Activated naive CD4-positive, alpha-beta T cell treated with anti-CD3 and anti-CD28 coated beads, Interleukin-2, amount 50 U/mL, for 16 hours (primary cell): Measurements from ENCODE around the gene PLCB2.

Source experiments
- DNase-seq: peaks from one replicate; pipeline ENCODE4 v3.0.0-alpha.2; 2020

Gene PLCB2

DNA sequence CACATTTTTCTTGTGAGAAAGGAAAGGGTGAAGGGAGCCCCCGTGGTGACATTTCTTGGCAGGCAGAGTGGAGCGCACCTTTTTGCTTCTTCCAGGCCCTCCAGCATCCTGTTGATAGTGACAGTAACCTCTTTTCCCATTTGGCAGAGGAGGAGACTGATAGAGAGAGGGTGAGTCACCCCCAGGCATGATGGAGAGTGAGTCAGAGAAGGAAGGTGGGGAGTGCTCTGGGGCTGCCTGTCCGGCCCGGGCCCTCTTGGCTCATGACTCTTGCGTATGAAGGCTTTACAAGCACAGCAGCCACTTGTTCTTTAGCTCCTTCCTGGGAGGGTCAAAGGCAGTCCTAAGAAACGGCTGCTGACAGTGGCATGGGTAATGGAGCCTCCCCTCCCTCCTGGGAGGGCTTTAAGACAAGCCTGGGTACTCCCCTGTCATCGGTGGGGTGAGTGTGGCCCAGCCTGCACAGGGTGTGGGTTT lies 40.9 kb downstream of the PLCB2 start:
- DNase-seq: no peak

DNA sequence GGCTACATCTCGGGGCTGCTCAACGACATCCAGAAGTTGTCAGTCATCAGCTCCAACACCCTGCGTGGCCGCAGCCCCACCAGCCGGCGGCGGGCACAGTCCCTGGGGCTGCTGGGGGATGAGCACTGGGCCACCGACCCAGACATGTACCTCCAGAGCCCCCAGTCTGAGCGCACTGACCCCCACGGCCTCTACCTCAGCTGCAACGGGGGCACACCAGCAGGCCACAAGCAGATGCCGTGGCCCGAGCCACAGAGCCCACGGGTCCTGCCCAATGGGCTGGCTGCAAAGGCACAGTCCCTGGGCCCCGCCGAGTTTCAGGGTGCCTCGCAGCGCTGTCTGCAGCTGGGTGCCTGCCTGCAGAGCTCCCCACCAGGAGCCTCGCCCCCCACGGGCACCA lies 41.9 kb downstream of the PLCB2 start:
- no peak for DNase-seq

DNA sequence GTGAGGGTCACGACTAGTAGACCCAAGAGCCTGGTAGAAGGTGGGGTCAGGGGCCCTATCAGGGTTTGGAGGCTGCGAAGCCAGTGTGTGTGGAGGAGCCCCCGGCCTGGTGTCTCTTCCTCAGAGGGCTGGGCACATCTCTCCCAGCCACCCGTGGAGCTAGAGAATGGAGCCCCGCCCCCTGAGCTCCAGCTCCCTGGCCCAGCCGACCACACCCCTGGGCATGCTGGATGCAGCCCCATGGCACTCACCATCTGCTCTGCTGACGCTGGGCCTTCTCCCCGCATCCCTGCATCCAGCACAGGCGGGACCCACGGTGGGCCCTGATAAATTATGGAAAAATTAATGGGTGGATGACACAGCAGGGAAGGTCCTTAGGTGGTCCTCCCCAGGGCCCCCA lies 42.4 kb downstream of the PLCB2 start:
- DNase-seq: no peak

DNA sequence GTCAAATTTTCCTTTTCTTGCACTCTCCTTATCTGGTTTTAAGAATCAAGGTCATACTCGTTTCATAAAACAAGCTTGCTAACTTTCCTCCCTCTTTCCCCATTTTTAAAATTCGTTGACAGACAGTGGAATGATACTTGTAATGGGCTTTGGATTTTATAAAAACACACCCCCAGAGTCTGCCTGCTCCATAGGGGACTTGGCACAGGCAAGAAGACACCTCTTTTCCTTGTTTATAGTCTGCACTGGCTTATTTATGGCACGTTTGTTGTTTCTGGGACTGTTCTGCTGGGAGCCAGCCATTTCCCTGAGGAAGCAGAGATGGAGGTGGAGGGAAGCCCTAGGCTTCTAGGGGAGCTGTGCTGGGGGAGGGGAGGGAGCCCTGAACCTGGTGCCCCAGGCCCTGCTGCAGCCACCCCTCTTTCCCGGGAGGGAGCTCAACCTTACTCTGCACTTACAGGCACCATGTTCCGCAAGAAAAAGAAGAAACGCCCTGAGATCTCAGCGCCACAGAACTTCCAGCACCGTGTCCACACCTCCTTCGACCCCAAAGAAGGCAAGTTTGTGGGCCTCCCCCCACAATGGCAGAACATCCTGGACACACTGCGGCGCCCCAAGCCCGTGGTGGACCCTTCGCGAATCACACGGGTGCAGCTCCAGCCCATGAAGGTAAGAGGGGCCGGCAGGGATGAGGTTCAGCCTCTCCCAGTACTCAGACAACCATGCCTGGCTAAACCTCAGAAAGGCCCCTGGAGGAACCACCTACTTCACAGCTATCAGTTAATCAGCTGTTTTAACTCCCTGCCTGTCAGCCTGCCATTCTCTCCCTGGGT lies 43.2 kb downstream of the PLCB2 start:
- DNase-seq: no peak

DNA sequence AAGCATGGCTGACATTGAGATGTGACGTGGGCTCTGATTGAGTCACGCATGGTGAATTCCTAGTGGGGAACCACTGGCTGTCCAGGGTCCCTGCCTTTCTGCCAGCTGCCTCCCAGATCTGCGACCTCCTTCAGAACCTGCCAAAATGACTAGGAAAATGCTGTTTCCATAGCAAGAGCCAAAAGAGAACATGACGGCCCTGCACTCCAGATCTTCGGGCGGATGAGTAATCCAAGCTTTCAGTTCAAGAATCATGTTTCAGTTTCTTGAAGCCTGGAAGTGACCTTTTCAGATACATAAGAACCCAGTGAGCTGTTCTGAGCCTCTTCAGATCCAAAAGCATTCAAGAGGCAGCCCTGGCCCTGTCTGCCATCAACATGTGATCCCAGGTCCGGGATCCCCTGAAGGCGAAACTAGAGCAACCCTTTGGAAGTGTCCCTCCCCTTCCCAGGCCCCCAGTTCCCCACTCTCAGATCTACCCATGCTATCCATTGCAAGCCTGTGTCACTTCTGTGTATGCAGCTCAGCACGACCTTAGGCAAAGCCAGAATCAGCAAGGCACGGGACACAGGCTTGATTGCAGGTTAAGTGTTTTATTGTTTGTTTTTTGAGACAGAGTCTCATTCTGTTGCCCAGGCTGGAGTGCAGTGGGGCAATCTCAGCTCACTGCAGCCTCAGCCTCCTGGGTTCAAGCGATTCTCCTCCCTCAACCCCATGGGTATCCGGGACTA lies 44.5 kb downstream of the PLCB2 start:
- DNase-seq: no peak

DNA sequence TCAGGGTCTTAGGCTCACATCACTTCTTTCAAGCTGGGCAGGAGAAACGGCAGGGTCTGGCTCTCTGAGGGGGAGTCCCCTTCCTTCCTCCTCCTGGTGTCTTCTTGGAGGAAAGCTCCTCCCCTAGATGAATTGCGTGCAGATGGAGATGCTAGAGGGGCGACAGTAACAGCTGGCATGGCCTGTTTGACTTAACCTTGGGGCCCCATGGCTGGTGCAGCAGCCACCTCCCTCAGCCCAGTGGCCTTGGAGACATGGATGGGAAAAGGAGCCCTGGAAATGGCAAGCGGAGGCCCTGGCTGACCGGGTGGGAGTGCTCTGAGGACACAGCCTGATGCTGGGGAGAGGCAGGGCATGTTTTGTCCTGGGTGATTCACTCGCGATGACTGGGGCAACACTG lies 48.7 kb downstream of the PLCB2 start:
- DNase-seq: no peak

DNA sequence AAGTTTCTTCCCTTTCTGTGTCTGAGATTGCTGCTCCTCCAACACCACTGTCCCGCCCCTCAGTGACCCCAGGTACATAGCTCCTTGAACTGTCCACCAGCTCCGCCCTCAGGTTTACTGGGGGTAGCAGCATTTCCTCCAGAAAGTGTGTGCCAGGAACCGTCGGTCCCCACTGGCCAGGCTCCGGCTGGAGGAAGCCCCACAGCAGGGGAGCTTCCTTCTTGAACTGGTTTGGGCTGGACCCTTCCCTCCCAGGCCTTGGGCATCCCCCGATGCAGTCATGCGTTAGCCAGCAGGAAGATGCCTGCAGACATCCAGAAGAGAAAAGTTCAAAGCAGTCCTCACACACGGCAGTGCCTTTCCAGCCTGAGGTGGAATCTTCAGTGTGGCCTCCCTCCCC lies 49.2 kb downstream of the PLCB2 start:
- DNase-seq: no peak

DNA sequence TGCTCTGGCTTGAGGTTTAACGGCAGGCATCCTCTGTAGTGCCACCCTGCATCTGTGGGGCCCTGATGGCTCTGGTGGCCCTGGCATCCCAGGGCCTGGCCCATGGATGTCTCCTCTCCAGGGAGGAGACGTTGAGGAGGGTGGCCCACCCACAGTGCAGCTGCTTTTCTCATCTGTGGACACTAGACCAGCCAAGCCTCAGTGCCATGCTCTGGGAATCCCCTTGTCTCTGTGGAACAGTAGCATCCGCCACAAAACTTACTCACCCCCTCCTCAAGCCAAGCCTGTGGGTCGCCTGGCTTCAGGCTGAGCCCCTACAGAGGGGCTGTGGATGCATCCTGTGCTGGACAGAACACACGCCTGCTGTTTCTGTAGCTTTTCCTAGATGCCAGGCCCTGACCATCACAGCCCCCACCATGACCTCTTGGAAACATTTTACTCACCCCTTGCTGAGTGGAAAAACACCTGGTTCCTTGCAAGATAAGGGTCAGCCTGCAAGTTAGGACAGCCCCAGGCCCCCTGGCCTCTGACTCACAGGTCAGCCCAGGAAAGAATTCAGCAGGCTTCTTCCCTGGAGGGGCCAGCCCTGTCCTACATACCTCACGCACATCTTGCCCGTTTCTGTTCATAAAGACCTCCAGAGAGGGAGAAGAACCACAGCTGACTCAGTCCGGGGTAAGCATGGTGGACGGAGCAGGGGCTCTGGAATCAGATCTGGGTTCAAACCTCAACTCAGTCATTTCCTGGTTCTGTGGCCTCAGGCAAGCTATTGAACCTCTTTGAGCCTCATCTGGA lies 49.9 kb downstream of the PLCB2 start:
- no peak for DNase-seq

DNA sequence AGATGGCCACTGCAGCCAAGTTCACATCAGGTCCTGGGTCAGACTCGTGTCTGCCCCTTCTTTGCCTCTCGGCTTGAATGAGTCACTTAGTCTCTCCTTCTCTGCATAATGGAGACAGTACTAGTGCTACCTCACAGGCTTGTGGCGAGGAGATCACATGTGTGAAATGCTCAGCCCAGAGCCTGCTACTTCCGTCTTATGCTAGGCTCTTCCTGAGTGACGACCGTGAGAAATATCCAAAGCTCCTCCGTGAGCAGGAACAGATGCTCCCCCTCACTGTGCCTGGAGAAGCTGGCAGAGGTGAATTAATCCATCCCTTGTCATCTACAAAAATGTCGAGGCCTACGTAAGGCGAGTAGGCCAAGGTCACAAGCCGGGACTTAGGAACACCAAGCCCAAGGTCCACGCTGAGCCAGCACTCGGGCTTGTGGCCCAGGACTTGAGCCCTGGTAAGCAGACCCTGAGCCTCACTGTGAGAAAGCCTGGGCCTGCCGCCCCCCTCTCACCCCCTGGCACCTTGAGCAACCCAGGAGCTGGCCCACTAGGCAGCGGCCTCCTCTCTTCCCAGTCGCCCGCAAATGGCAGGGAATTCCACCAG lies 51.0 kb downstream of the PLCB2 start:
- no peak for DNase-seq

DNA sequence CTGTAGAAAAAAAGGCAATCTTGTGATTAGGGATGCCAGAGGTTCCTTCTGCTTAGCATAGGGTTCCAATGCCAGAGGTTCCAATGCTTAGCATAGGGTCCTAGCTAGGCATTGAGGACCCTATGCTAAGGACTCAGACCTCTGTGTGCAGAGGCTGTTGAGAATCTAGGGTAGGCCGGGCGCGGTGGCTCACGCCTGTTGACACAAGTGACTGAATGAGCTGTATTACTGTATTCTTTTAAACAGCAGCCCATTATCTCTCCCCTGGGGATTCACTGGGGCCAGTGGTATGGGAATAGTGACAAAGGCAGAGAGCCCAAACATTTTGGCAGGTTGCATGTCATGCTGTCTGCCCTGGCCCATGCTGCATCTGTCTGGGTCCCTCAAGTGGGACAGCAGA lies 52.7 kb downstream of the PLCB2 start:
- DNase-seq: no peak

DNA sequence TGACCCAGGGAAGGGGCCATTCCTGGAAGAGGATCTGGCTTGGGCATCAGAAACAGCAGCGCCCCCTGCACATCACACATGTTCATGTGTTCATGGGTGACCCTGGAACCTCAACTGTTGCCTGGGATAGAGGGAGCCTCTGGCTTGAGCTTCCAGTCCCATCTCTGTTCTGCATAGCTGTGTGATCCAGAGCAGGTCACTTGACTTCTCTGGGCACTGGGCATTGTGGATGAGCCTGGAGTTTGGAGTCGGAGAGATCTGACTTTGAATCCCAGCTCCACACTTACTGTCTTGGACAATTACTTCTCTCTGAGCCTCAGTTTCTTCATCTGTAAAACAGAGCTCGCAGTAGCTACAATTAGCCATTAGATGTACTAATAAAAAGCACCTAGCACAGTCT lies 53.3 kb downstream of the PLCB2 start:
- DNase-seq: no peak

DNA sequence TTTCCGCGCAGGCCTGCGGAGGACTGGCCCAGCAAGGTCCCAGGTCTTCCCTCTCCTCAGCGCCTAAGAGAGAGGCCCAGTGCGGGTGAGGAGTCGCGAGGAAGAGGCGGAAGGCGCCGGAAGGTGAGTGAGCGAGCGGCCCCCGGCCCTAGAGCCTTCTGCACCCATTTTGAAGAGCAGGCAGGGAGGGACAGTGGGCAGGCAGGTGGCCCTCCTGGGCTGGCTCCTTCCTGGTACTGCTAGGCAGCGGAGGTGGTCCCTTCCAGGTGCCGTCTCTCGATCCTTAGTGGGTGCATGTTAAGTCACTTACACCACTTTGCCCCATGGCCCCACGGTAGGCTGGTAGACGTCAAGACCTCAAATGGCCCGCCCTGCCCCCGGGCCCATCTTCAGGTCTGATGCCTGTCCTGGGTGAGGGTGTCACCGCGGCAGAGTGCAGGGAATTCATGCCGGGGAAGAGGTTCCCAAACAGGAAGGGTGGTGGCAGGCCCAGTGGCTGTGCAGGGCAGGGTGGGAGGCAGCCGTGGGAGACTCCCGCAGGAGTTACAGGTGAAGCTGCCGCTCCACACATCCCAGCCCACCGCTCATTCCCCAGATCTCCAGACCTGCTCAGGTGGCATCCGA lies 54.5 kb downstream of the PLCB2 start:
- DNase-seq: no peak

DNA sequence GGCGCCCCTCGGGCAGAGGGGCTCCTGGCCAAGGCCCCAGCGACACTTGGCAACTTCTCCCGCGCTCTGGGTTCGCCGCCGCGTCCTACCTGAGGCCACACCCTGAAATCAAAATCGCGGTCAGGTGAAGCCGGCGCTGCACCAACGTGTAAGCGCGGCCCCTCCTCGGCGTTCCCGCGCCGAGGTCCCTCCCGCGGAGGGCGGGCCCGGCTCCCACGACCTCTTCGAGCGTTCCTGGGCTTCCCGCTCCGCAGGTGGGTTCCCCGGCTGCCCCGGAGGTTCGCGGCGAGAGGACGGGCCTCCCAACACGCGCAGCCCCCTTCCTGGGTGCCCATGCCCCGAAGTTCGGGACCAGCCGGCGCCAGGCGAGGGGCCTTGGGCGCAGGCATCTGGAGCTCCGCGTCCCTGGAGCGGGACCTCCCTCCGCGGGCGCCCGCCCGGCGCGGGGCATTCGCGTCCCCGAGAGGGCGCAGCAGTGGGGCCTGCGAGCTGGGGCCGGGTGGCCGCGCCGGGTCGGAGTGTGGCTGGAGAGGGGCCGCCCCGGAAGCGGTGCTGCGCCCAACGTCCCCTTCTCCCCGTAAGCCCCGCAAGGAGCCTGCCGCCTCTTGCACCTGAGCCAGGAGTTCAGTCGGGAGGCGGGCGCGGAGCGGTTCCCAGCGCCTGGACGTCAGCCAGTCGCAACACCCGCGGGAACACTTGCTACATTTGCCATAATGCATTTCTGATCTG lies 55.1 kb downstream of the PLCB2 start:
- DNase-seq: no peak

DNA sequence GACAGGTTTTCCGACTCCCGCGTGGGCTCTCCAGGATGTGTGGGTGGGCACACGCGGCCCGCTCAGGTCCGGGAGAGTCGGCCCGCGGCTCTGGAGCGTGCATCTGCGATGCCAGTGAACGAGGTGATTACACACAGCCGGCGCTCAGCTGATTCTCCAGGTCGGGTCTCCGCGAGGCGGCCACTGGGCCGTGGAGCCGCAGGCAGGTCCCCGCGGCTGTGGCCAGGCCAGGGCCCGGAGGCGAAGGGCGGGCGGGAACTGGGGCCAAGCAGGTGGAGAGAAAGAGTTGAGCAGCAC lies 55.6 kb downstream of the PLCB2 start:
- no peak for DNase-seq

DNA sequence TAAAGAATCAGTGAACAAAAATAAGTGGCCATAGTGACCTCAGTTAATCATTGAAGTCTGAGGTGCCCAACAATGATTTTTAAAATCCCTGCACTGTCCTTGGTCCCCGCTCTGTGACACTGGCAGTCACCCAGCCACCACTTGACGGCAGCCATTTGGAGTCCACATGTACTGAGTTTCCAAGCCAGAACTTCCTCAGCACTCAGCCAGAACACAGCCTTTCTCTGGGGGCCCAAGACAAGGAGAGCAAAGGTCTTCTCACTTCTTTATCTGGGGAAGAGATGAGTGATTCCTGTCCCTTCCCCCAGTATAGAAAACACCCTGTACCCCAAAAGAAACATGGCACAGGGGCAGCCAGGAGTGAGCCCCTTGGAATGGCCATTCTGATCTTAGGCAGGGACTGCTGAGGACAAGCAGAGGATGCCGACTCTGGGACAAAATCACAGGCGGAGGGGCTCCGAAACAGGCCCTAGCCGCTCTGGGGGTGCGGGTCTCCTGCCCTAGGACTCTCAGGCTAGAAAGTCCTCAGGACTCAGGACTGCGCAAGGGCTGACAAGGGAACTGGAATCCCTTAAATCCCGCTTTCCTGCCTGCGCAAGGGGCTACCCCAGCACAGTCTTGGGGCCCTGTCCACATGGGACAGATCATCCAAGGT lies 56.1 kb downstream of the PLCB2 start:
- no peak for DNase-seq

DNA sequence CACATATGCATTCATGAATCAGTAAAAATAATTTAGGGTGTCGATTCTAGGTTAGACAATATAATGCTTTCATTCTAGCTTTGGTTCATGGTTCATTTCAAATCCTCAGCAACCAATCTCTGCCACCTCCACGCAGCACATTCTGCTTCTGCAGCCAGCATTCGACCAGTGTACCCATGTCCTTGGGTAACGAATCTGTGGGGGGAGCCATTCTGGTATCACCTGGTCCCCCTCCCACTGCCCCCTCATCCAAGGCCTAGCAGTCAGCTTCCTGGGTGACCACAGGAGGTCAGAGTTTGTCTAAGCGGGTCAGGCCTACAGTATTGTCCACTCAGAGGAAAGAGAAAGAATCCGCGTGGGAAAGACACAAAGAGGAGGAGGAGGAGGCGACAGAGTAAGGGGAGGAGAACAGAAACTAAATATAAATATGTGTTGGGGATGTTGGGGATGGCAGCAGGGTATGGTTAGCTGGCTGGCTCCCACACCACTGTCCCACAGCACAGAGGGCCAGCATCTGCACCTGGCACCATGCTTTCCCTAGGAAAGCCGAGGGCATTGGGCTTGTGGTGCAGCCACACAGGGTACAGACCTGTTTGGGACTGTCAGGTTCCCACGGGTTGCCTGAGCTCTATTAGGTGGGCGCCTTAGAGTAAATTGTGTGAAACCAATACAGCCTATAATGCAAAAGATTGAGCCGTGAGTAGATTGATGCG lies 56.8 kb downstream of the PLCB2 start:
- DNase-seq: no peak

DNA sequence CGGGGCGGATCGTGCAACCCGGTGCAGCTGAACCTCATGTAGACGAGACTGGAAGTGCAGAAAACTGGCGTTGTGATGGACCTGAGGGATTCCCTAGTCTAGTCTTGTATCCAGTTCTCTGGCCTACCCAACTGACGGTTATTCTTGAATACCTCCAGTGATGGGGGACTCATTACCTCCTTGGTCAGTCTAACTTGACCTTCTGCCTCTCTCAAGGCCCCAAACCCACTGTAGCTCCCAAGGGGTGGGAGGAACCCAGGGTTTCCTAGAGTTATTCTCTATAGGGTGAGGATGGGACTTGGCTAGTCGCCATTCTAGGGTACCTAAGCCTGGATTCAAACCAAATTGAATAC lies 57.5 kb downstream of the PLCB2 start:
- DNase-seq: no peak

DNA sequence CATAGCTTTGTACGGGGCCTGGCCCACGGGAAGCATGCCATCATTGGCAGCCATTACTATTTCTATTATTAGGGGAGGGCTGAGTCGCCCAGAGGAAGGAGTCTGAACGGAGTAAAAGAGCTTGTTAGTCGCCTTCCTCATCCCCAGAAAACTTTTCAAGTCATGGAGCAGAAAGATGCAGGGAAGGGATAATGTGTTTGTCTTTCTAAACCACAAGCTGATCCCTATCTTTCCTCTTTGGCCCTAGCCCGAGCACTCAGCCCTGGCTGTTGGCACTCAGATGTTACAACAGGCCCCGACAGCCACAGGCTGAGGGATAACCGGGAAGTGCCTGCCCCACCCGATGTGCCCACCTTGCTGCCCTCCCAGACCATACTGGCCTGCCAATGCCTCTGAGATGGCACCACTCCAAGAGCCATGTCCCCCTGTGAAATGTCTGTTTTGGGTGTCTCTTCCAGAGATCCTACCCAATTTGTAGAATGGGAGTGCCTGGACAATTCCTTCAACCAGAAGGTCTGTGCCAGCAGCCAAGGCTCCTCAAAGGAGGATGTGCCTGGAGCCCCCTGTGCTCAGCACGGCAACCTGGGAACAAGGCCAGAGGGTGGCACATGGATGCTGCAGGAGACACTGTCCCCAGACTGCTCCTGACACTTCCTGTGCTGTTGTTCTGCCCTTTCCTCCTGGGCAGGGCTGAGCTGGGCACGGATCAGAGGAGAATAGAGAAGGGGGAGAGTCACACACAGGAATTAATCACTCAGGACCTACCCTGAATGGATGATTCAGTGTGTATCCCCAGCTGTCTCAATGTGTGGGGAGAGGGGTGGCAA lies 58.0 kb downstream of the PLCB2 start:
- no peak for DNase-seq

DNA sequence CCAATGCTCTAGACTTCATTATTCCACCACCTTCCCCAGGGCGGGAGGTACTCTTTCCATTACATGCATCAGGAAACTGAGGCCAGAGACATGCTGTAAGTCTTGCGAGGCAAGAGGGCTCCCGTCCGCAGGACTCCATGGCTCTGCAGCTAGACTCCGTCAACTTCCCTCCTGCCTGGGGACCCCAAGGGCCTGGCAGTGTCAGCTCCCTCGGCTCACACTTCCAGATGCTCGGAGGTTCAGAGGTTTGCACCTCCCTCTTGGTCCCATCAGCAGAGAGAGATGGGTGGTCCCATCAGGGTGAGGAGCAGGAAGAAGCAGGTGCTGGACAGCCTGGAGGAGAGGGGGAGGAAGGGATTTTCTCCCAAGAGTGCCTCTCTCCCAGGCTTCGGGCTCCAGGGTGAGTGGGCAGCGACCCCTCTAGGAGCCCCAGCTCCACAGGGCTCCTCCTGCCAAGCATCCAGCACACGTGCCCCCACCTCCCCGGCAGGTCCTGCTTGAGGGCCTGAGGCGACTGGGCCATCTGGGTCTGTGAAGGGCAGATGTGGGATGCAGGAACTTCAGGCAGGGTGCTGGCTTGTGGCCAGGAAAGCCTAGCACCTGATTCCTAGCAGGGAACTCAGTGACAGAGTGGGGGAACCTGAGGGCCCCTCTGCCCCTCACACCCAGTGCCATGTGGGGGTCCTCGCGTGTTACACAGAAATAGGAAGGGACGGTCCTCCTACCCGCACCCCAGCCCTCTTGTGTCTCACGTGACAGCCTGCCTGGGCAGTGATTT lies 59.5 kb downstream of the PLCB2 start:
- DNase-seq: no peak
